A549 treated with GW870086 at 1 μM for 4 hours (cell line): ENCODE data around the gene S100A3. TPM values are rescaled to one million over a fixed set of nuclear protein-coding genes. Genes with fewer than 3 reads are reported as not detected.

ENCODE experiments used
- total RNA-seq: library from RNA; stranded (reverse); fragments of 200-300 nt; extraction: Qiagen RNA extraction; gene quantifications from 5 replicates; pipeline ENCODE4 v1.2.3, GENCODE V29; 2022; ENCODE audit warnings: low read depth

The S100A3 gene
- 104 to 121 TPM (median 120 TPM) in 5 replicates for total RNA-seq

GRCh38 chr1:153548722-153549688 is at the start of gene S100A3:
Gene S100A3, minus strand, starts transcription at chr1:153549258. Its CDS starts 773 bp downstream, at chr1:153548485.

GRCh38 chr1:153565529-153566374 is 16.7 kb upstream of the S100A3 start, which contains the start of gene S100A2:
Gene S100A2, minus strand, starts transcription at chr1:153565844. Its CDS starts 1,967 bp downstream, at chr1:153563877.

GRCh38 chr1:153545067-153546055 is 3.7 kb downstream of the S100A3 start, which contains the start of gene S100A4:
Gene S100A4, minus strand, starts transcription at chr1:153545806. Its CDS starts 1,012 bp downstream, at chr1:153544794.

GRCh38 chr1:153540394-153541361 is 8.4 kb downstream of the S100A3 start, which contains the start of gene S100A5:
Gene S100A5, minus strand, starts transcription at chr1:153540934. Its CDS starts 743 bp downstream, at chr1:153540191.

GRCh38 chr1:153535242-153536011 is 13.6 kb downstream of the S100A3 start, which contains the start of gene S100A6:
Gene S100A6, minus strand, starts transcription at chr1:153535991. Its CDS starts 652 bp downstream, at chr1:153535339.

Other genes with a start within 250 kb of the S100A3 start
- not detected in 5 replicates for gene PGLYRP3, start 236.3 kb downstream of the S100A3 start, total RNA-seq
- gene PGLYRP4, start 200.4 kb downstream of the S100A3 start, total RNA-seq = not detected in 5 replicates
- 0.31 to 1.4 TPM (median 1.2 TPM) in 5 replicates for gene S100A9, start 191.4 kb downstream of the S100A3 start, total RNA-seq
- gene S100A12, start 173.6 kb downstream of the S100A3 start, total RNA-seq = not detected in 5 replicates
- not detected in 5 replicates for gene S100A8, start 158.2 kb downstream of the S100A3 start, total RNA-seq
- not detected in 5 replicates for gene S100A7A, start 132.7 kb downstream of the S100A3 start, total RNA-seq
- gene S100A7, start 88.6 kb downstream of the S100A3 start, total RNA-seq = not detected in 5 replicates
- 3,721 to 4,200 TPM (median 3,795 TPM) in 5 replicates for gene S100A6, start 13.3 kb downstream of the S100A3 start, total RNA-seq
- gene S100A5, start 8.3 kb downstream of the S100A3 start, total RNA-seq = 0.87 to 1.4 TPM (median 1.1 TPM) in 5 replicates
- gene S100A4, start 3.5 kb downstream of the S100A3 start, total RNA-seq = 1,668 to 2,055 TPM (median 1,841 TPM) in 5 replicates
- 18.8 to 40.7 TPM (median 32.4 TPM) in 5 replicates for gene S100A2, start 16.6 kb upstream of the S100A3 start, total RNA-seq
- 527 to 623 TPM (median 604 TPM) in 5 replicates for gene S100A16, start 63.9 kb upstream of the S100A3 start, total RNA-seq
- 0.29 to 0.82 TPM (median 0.52 TPM) in 5 replicates for gene S100A14, start 67.1 kb upstream of the S100A3 start, total RNA-seq
- gene S100A13, start 78.2 kb upstream of the S100A3 start, total RNA-seq = 181 to 204 TPM (median 194 TPM) in 5 replicates
- 0.62 to 0.80 TPM (median 0.73 TPM) in 4 of 5 replicates, not detected in the other for gene S100A1, start 79.2 kb upstream of the S100A3 start, total RNA-seq
- 68.2 to 85.8 TPM (median 80.9 TPM) in 5 replicates for gene CHTOP, start 84.8 kb upstream of the S100A3 start, total RNA-seq
- gene SNAPIN, start 109.4 kb upstream of the S100A3 start, total RNA-seq = 55.9 to 63.8 TPM (median 59.8 TPM) in 5 replicates
- 259 to 286 TPM (median 267 TPM) in 5 replicates for gene ILF2, start 121.7 kb upstream of the S100A3 start, total RNA-seq
- 0.97 to 1.6 TPM (median 1.1 TPM) in 5 replicates for gene NPR1, start 129.4 kb upstream of the S100A3 start, total RNA-seq
- gene INTS3, start 178.8 kb upstream of the S100A3 start, total RNA-seq = 16.1 to 20.1 TPM (median 18.6 TPM) in 5 replicates
- gene SLC27A3, start 226.1 kb upstream of the S100A3 start, total RNA-seq = 0.91 to 2.4 TPM (median 1.6 TPM) in 5 replicates